WTC11 (cell line): ENCODE results near the gene CPXM2. TPM values are rescaled to one million over a fixed set of nuclear protein-coding genes. Genes with fewer than 3 reads are reported as not detected.

Experiments
- ATAC-seq: fragments of 200-7000 bp; cut with Tn5 transposase; 2 replicates; pipeline ENCODE4 v1.10.0; 2021; ENCODE audit warnings: mild to moderate bottlenecking, moderate library complexity
- CTCF ChIA-PET: fragments of 300-600 bp; sonication (Branson Sonifier 250); formaldehyde crosslinking; loops from one replicate; lab custom pipeline; 2021; ENCODE audit warnings: antibody characterized with exemption; lab: Charles Lee
- POLR2A ChIA-PET: fragments of 350-600 bp; sonication (Branson Sonifier 250); formaldehyde crosslinking; loops from one replicate; lab custom pipeline; 2021; ENCODE audit warnings: antibody characterized with exemption; lab: Charles Lee
- DNase-seq: peaks from one replicate; pipeline ENCODE4 v3.0.0; 2021; ENCODE audit warnings: low spot score
- H3K27ac Mint-ChIP-seq: 2 replicates; pipeline ENCODE4 v1.8.0; 2021; ENCODE audit warnings: mixed read lengths
- H3K27me3 Mint-ChIP-seq: 2 replicates; pipeline ENCODE4 v1.8.0; 2021; ENCODE audit warnings: low read depth, mild to moderate bottlenecking, moderate library complexity, mixed read lengths
- H3K36me3 Mint-ChIP-seq: 2 replicates; pipeline ENCODE4 v1.8.0; 2021; ENCODE audit warnings: mixed read lengths
- H3K4me1 Mint-ChIP-seq: 2 replicates; pipeline ENCODE4 v1.8.0; 2022; ENCODE audit warnings: mixed read lengths
- H3K4me3 Mint-ChIP-seq: 2 replicates; pipeline ENCODE4 v1.8.0; 2021; ENCODE audit warnings: mild to moderate bottlenecking, moderate library complexity, mixed read lengths
- H3K9me3 Mint-ChIP-seq: 2 replicates; pipeline ENCODE4 v1.8.0; 2021; ENCODE audit warnings: mixed read lengths
- CBFB ChIP-seq: sonication (generic); formaldehyde crosslinking; IDR thresholded peaks from 2 replicates; pipeline ENCODE4 v1.8.1; 2022; ENCODE audit warnings: mild to moderate bottlenecking, low read depth, missing genetic modification reagents
- ELF4 ChIP-seq: sonication (generic); formaldehyde crosslinking; IDR thresholded peaks from 2 replicates; pipeline ENCODE4 v1.8.1; 2022; ENCODE audit warnings: low read depth, mild to moderate bottlenecking, moderate library complexity, missing genetic modification reagents
- ESRRA ChIP-seq: sonication (generic); formaldehyde crosslinking; IDR thresholded peaks from 2 replicates; pipeline ENCODE4 v1.8.1; 2022; ENCODE audit warnings: mild to moderate bottlenecking, missing genetic modification reagents, borderline replicate concordance
- GRHL2 ChIP-seq: fragments of 250-450 bp; sonication (Bioruptor Pico); IDR thresholded peaks from 2 replicates; pipeline ENCODE4 v1.8.0; 2022; ENCODE audit warnings: mild to moderate bottlenecking, moderate library complexity; ENCODE audit not compliant: insufficient replicate concordance, severe bottlenecking
- HMGA2 ChIP-seq: fragments of 250-450 bp; sonication (Bioruptor Pico); IDR thresholded peaks from 2 replicates; pipeline ENCODE4 v1.4.0; 2021; ENCODE audit warnings: mild to moderate bottlenecking, moderate library complexity
- IRF2 ChIP-seq: sonication (generic); formaldehyde crosslinking; IDR thresholded peaks from 2 replicates; pipeline ENCODE4 v1.8.0; 2022; ENCODE audit warnings: low read depth, missing genetic modification reagents, borderline replicate concordance
- NFYB ChIP-seq: sonication (generic); formaldehyde crosslinking; conservative IDR thresholded peaks from 2 replicates; pipeline ENCODE4 v1.8.0; 2022; ENCODE audit warnings: low read depth, missing genetic modification reagents
- NR3C1 ChIP-seq: sonication (generic); formaldehyde crosslinking; conservative IDR thresholded peaks from 2 replicates; pipeline ENCODE4 v1.8.1; 2023; ENCODE audit warnings: low read depth, mild to moderate bottlenecking, missing genetic modification reagents
- RELA ChIP-seq: sonication (generic); formaldehyde crosslinking; IDR thresholded peaks from 2 replicates; pipeline ENCODE4 v1.8.1; 2022; ENCODE audit warnings: missing genetic modification reagents, mild to moderate bottlenecking, borderline replicate concordance
- TEAD1 ChIP-seq: sonication (generic); formaldehyde crosslinking; IDR thresholded peaks from 2 replicates; pipeline ENCODE4 v1.8.0; 2022; ENCODE audit warnings: mild to moderate bottlenecking, missing genetic modification reagents
- TP53 ChIP-seq: sonication (generic); formaldehyde crosslinking; IDR thresholded peaks from 2 replicates; pipeline ENCODE4 v1.8.1; 2023; ENCODE audit warnings: mild to moderate bottlenecking, missing genetic modification reagents
- ZBTB21 ChIP-seq: sonication (generic); formaldehyde crosslinking; IDR thresholded peaks from 2 replicates; pipeline ENCODE4 v1.8.1; 2023; ENCODE audit warnings: mild to moderate bottlenecking, missing genetic modification reagents, borderline replicate concordance
- ZNF219 ChIP-seq: sonication (generic); formaldehyde crosslinking; IDR thresholded peaks from 2 replicates; pipeline ENCODE4 v1.8.0; 2023; ENCODE audit warnings: missing genetic modification reagents, mild to moderate bottlenecking, borderline replicate concordance
- total RNA-seq: library from RNA; stranded (reverse); gene quantifications from 3 replicates; pipeline ENCODE4 v1.2.3, GENCODE V29; 2021
- TF ChIP-seq, protein P1 (sequence below): fragments of 200-600 bp; IDR thresholded peaks from 2 replicates; pipeline ENCODE4 v1.8.0; 2022; ENCODE audit warnings: antibody characterized with exemption
- TF ChIP-seq, protein P2 (sequence below): fragments of 250-450 bp; sonication (Bioruptor Pico); IDR thresholded peaks from 2 replicates; pipeline ENCODE4 v1.9.0; 2021; ENCODE audit warnings: mild to moderate bottlenecking
- TF ChIP-seq, protein P3 (sequence below): sonication (generic); formaldehyde crosslinking; IDR thresholded peaks from 2 replicates; pipeline ENCODE4 v1.8.1; 2023; ENCODE audit warnings: mild to moderate bottlenecking, missing genetic modification reagents, moderate library complexity
- TF ChIP-seq, protein P4 (sequence below): fragments of 250-450 bp; sonication (Bioruptor Pico); IDR thresholded peaks from 2 replicates; pipeline ENCODE4 v1.9.0; 2021; ENCODE audit warnings: moderate library complexity, mild to moderate bottlenecking, inconsistent platforms, borderline replicate concordance
- TF ChIP-seq, protein P5 (sequence below): sonication (generic); formaldehyde crosslinking; IDR thresholded peaks from 2 replicates; pipeline ENCODE4 v1.8.1; 2022; ENCODE audit warnings: missing genetic modification reagents, borderline replicate concordance
- TF ChIP-seq, protein P6 (sequence below): sonication (generic); formaldehyde crosslinking; IDR thresholded peaks from 2 replicates; pipeline ENCODE4 v1.8.0; 2023; ENCODE audit warnings: missing genetic modification reagents
- TF ChIP-seq, protein P7 (sequence below): fragments of 250-450 bp; sonication (Bioruptor Pico); IDR thresholded peaks from 2 replicates; pipeline ENCODE4 v1.9.0; 2021; ENCODE audit warnings: mild to moderate bottlenecking, borderline replicate concordance

Gene CPXM2
- total RNA-seq, 1 experiment from 2014 or later = 3.4 TPM

DNA sequence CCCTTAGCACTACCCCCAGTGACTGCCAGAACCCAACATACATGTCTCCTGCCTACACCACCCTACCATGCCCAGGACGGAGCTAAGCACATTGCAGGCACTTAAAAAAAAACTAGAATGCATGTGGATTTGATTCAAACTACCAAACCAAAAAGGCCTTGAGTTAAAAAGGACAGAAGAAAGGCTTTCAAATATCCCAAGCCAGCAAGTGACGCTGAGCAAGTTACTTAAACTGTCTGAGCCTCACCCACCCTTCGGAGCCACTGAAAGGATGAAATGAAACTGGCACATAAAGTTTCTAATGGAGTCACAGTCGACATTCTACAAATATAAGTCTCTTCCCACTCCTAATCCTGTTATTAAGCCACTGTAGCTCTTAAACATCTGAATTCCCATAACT, 1.8 kb downstream of the CPXM2 start (continued):
- TF ChIP-seq GRHL2 = no peak

DNA sequence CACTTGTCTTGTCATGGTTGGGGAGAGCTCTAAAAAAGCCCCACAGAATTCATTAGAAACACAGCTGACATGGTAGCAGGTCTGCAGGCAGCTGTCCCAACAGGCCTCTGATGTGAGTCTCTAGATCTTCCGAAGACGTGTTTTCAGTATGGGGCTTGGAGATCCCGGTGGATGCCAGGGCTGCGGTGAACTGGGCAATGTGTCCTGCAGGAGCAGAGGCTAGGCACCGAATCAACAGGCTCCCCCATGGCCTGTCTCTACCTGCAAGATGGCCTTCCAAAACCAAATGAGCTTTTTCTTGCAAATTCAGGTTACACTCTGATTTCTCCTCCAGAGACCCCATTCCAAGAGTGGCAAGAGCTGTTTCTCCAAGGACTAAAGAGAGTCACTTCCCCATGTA, 2.9 kb downstream of the CPXM2 start:
- no peaks in the 10 kb centered on the region for H3K9me3 Mint-ChIP-seq
- TF ChIP-seq IRF2 (no peak), ELF4 (no peak), TEAD1 (CRISPR knock-in tag) (no peak), NFYB (no peak), NR3C1 (CRISPR knock-in tag) (no peak), CBFB (CRISPR knock-in tag) (no peak), ZBTB21 (CRISPR knock-in tag) (no peak), RELA (no peak)
- TF ChIP-seq, protein P1, sequence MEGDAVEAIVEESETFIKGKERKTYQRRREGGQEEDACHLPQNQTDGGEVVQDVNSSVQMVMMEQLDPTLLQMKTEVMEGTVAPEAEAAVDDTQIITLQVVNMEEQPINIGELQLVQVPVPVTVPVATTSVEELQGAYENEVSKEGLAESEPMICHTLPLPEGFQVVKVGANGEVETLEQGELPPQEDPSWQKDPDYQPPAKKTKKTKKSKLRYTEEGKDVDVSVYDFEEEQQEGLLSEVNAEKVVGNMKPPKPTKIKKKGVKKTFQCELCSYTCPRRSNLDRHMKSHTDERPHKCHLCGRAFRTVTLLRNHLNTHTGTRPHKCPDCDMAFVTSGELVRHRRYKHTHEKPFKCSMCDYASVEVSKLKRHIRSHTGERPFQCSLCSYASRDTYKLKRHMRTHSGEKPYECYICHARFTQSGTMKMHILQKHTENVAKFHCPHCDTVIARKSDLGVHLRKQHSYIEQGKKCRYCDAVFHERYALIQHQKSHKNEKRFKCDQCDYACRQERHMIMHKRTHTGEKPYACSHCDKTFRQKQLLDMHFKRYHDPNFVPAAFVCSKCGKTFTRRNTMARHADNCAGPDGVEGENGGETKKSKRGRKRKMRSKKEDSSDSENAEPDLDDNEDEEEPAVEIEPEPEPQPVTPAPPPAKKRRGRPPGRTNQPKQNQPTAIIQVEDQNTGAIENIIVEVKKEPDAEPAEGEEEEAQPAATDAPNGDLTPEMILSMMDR = no peak
- TF ChIP-seq, protein P2, sequence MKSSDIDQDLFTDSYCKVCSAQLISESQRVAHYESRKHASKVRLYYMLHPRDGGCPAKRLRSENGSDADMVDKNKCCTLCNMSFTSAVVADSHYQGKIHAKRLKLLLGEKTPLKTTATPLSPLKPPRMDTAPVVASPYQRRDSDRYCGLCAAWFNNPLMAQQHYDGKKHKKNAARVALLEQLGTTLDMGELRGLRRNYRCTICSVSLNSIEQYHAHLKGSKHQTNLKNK (CRISPR knock-in tag) = no peak
- TF ChIP-seq, protein P3, sequence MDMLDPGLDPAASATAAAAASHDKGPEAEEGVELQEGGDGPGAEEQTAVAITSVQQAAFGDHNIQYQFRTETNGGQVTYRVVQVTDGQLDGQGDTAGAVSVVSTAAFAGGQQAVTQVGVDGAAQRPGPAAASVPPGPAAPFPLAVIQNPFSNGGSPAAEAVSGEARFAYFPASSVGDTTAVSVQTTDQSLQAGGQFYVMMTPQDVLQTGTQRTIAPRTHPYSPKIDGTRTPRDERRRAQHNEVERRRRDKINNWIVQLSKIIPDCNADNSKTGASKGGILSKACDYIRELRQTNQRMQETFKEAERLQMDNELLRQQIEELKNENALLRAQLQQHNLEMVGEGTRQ = no peak
- TF ChIP-seq, protein P4, sequence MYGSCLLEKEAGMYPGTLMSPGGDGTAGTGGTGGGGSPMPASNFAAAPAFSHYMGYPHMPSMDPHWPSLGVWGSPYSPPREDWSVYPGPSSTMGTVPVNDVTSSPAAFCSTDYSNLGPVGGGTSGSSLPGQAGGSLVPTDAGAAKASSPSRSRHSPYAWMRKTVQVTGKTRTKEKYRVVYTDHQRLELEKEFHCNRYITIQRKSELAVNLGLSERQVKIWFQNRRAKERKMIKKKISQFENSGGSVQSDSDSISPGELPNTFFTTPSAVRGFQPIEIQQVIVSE = no peak
- TF ChIP-seq, protein P5, sequence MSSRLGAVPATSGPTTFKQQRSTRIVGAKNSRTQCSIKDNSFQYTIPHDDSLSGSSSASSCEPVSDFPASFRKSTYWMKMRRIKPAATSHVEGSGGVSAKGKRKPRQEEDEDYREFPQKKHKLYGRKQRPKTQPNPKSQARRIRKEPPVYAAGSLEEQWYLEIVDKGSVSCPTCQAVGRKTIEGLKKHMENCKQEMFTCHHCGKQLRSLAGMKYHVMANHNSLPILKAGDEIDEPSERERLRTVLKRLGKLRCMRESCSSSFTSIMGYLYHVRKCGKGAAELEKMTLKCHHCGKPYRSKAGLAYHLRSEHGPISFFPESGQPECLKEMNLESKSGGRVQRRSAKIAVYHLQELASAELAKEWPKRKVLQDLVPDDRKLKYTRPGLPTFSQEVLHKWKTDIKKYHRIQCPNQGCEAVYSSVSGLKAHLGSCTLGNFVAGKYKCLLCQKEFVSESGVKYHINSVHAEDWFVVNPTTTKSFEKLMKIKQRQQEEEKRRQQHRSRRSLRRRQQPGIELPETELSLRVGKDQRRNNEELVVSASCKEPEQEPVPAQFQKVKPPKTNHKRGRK (CRISPR knock-in tag) = no peak
- TF ChIP-seq, all 79 proteins: peak for 0
- H3K36me3 Mint-ChIP-seq = no peaks in the 10 kb centered on the region
- H3K4me1 Mint-ChIP-seq = peaks cover 20% of the 10 kb centered on the region
- no peak overlapping the region for H3K27ac Mint-ChIP-seq
- ChIA-PET POLR2A (no interaction called here), CTCF (interaction anchor here (0.6 kb wide), 1 partner anchor 222 kb away, joined by 3 read pairs; no protein-coding TSS in a partner anchor)
- H3K27me3 Mint-ChIP-seq = peaks cover 29% of the 10 kb centered on the region
- ATAC-seq (no peak), DNase-seq (no peak)
- no peak overlapping the region for H3K4me3 Mint-ChIP-seq

DNA sequence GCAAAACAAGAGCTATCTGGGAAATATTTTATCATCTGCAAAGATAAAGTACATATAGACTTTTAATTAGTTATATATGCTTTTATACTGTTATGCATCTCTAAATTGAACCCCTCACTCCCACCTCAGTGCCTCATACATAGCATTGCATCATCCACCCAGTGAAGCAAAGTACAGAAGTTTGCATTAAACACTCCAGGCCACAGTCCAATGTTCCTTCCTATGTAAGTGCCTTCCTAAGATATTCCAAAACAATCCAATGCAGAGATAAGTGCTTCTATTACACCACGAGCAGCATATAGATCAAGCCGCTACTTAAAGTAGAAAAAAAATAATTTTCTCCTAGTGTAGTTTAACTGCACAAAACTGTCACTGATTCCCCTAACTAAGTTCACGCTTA, 3.4 kb downstream of the CPXM2 start:
- H3K4me1 Mint-ChIP-seq = peaks cover 20% of the 10 kb centered on the region
- TF ChIP-seq, protein P6, sequence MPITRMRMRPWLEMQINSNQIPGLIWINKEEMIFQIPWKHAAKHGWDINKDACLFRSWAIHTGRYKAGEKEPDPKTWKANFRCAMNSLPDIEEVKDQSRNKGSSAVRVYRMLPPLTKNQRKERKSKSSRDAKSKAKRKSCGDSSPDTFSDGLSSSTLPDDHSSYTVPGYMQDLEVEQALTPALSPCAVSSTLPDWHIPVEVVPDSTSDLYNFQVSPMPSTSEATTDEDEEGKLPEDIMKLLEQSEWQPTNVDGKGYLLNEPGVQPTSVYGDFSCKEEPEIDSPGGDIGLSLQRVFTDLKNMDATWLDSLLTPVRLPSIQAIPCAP = no peak
- TF ChIP-seq, protein P4 = no peak
- TF ChIP-seq ESRRA (CRISPR knock-in tag) (no peak), TP53 (CRISPR knock-in tag) (no peak), HMGA2 (CRISPR knock-in tag) (no peak), ZNF219 (CRISPR knock-in tag) (no peak)
- TF ChIP-seq, protein P7, sequence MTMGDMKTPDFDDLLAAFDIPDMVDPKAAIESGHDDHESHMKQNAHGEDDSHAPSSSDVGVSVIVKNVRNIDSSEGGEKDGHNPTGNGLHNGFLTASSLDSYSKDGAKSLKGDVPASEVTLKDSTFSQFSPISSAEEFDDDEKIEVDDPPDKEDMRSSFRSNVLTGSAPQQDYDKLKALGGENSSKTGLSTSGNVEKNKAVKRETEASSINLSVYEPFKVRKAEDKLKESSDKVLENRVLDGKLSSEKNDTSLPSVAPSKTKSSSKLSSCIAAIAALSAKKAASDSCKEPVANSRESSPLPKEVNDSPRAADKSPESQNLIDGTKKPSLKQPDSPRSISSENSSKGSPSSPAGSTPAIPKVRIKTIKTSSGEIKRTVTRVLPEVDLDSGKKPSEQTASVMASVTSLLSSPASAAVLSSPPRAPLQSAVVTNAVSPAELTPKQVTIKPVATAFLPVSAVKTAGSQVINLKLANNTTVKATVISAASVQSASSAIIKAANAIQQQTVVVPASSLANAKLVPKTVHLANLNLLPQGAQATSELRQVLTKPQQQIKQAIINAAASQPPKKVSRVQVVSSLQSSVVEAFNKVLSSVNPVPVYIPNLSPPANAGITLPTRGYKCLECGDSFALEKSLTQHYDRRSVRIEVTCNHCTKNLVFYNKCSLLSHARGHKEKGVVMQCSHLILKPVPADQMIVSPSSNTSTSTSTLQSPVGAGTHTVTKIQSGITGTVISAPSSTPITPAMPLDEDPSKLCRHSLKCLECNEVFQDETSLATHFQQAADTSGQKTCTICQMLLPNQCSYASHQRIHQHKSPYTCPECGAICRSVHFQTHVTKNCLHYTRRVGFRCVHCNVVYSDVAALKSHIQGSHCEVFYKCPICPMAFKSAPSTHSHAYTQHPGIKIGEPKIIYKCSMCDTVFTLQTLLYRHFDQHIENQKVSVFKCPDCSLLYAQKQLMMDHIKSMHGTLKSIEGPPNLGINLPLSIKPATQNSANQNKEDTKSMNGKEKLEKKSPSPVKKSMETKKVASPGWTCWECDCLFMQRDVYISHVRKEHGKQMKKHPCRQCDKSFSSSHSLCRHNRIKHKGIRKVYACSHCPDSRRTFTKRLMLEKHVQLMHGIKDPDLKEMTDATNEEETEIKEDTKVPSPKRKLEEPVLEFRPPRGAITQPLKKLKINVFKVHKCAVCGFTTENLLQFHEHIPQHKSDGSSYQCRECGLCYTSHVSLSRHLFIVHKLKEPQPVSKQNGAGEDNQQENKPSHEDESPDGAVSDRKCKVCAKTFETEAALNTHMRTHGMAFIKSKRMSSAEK = no peak
- TF ChIP-seq, protein P1 = no peak

More for the DNA sequence above, 3.4 kb downstream of the CPXM2 start:
- CTCF ChIA-PET = no interaction called here
- H3K36me3 Mint-ChIP-seq = no peaks in the 10 kb centered on the region
- H3K27ac Mint-ChIP-seq = no peak overlapping the region
- H3K27me3 Mint-ChIP-seq = peaks cover 29% of the 10 kb centered on the region
- DNase-seq = no peak
- no peak for ATAC-seq
- H3K4me3 Mint-ChIP-seq = no peak overlapping the region
- H3K9me3 Mint-ChIP-seq = no peaks in the 10 kb centered on the region
- POLR2A ChIA-PET = no interaction called here
